ENCODE data around the gene RIPOR3.
"Not testable (repeated sequence)": the region's sequence is repeated elsewhere in the genome, so short reads cannot be mapped to it uniquely, and the experiment has no call there.

Gene RIPOR3

DNA sequence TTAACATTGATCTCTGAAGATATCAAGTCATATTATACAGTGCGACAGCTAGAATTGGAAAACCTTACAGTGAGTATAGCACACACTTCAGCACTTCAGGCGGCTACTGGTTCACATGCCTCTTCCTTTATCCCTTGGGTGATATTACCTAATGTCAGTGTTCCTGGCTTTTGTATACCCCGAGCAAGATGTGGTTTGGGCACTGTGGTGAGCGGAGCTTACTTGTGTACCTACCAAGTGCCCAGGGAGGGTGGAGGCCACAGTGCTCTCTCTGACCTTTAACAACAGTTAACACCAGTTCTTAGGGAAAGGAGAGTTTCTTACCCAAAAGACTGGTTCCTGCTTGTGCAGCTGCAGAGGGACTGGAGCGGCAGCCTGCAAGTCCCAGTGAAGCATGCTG, 116.8 kb downstream of the RIPOR3 start:
- no peak for DNase-seq (ENCODE audit: low read depth)

- no peak for DNase-seq (ENCODE audit: low read depth)
Measured at GRCh38 chr20:50574108-50574507, 117.2 kb downstream of the RIPOR3 start.

DNA sequence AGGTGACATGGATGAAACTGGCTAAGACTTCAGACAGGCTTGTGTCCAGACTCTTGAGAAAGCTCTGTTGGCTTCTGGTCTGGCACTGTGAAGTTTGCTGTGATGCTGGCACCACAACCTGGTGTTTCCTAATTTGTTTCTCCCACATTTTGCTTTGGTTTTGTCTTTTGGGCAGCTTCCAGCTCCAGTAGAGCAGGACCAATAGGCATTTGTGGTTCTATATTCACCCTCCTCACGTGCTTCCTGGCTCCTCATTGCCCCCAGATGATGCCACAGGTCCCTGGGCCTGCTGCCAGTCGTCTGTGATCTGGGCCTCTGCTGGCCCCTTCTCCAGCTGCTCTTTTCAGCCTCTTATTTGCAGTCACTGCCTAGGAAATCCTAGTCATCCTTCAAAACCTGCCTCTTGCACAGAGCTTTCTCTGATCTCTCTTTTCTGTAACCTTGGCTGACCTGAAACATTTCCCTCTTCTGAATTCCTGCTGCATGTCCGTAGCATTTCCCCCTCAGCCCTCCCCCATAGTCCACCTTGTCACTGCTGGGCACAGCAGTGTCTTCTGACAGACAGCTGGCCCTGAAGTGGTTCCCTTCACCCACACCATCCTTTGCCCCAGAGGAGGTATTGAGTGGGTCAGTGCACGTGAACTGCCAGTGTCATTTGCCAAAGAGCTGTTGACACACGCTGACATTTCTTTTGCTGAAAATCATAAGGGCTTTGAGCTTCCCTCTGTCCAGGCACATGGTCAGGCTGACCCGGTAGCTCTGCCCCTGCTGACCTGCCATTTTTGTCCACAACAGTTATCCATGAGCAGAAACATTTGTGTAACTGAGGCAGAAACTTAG, 118.2 kb downstream of the RIPOR3 start:
- no peak for DNase-seq (ENCODE audit: low read depth)

- DNase-seq (ENCODE audit: low read depth) = no peak
Measured at GRCh38 chr20:50571466-50571865, 119.9 kb downstream of the RIPOR3 start.

- DNase-seq (ENCODE audit: low read depth) = no peak
Measured at GRCh38 chr20:50569864-50570836, 121.2 kb downstream of the RIPOR3 start.

DNA sequence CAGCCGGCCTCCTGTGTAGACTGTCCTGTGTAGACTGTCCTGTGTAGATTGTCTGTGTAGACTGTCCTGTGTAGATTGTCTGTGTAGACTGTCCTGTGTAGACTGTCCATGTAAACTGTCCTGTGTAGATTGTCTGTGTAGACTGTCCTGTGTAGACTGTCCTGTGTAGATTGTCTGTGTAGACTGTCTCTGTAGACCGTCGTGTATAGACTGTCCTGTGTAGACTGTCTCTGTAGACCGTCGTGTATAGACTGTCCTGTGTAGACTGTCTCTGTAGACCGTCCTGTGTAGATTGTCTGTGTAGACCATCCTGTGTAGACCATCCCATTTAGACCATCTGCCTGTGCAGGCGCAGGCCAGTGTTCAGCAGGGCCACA, 121.9 kb downstream of the RIPOR3 start:
- not testable (repeated sequence) for DNase-seq (ENCODE audit: low read depth)

GRCh38 chr20:50568549-50568942, 122.8 kb downstream of the RIPOR3 start:
- no peak for DNase-seq (ENCODE audit: low read depth)

- no peak for DNase-seq (ENCODE audit: low read depth)
Measured at GRCh38 chr20:50567860-50568548, 123.3 kb downstream of the RIPOR3 start.

DNA sequence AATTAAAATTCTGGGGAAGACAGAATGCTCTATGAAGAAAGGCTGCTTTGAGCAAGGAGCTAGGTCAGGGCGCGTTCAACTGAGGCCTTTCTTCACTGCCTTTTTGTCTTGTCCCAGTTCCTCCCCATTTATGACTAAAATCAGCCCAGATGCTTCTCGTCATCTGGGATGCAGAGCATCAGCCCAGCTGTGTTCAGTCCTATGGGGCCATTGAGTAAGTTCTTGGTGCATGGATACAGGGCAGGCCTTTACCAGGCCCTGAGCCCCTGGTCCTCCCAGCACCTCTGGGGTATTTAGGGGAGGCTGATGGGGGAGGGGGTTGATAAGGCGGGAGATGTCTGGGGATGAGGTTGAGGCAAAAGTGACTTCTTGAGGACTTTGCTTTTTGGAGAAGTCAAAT, 125.5 kb downstream of the RIPOR3 start:
- no peak for DNase-seq (ENCODE audit: low read depth)

- DNase-seq (ENCODE audit: low read depth) = no peak
Measured at GRCh38 chr20:50565383-50565782, 126.0 kb downstream of the RIPOR3 start.

- DNase-seq (ENCODE audit: low read depth) = no peak
Measured at GRCh38 chr20:50563133-50563944, 128.0 kb downstream of the RIPOR3 start.

GRCh38 chr20:50562262-50562701, 129.1 kb downstream of the RIPOR3 start:
- no peak for DNase-seq (ENCODE audit: low read depth)

GRCh38 chr20:50561379-50562078, 129.8 kb downstream of the RIPOR3 start:
- DNase-seq (ENCODE audit: low read depth) = no peak

GRCh38 chr20:50560867-50561266, 130.5 kb downstream of the RIPOR3 start:
- no peak for DNase-seq (ENCODE audit: low read depth)

GRCh38 chr20:50559856-50560638, 131.3 kb downstream of the RIPOR3 start:
- DNase-seq (ENCODE audit: low read depth) = no peak

- no peak for DNase-seq (ENCODE audit: low read depth)
Measured at GRCh38 chr20:50559149-50559548, 132.2 kb downstream of the RIPOR3 start.

DNA sequence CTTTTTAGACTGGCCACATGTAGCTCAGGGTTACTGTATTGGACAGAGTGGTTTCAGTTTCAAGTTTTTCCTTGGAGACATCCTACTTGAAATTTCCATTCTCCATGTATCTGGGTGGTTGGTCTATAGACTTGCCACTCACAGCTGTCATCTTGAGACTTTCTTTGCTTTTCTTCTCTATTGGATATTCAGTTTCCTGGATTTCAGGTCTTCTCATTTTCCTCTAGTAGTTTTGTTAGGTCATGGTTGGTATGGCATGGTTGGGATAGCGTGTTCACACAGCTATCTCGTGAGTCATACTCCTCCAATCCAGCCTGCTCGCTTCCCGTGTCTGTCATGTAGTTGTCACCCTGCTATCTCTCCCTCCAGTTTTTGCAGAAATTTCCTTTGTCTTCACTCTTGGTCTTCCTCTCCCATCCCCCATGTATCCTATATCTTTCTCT, 132.8 kb downstream of the RIPOR3 start:
- no peak for DNase-seq (ENCODE audit: low read depth)

DNA sequence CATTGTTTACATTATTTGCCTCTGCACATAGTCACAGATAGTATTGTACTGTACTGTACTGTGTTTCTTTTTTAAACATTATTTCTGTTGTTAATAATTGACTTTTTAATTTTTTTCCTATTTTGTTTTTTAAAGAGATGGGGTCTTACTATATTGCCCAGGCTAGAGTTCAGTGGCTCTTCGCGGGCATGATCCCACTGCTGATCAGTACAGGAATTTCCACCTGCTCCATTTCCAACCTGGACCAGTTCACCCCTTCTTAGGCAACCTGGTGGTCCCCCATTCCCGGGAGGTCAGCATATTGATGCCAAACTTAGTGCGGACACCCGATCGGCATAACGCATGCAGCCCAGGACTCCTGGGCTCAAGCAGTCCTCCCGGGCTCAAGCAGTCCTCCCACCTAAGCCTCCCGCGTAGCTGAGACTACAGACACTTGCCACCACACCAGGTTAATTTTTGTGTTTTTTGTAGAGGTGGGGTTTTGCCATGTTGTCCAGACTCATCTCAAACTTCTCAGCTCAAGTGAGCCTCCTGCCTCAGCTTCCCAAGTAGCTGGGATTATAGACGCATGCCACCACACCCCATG, 133.7 kb downstream of the RIPOR3 start:
- DNase-seq (ENCODE audit: low read depth) = no peak

DNA sequence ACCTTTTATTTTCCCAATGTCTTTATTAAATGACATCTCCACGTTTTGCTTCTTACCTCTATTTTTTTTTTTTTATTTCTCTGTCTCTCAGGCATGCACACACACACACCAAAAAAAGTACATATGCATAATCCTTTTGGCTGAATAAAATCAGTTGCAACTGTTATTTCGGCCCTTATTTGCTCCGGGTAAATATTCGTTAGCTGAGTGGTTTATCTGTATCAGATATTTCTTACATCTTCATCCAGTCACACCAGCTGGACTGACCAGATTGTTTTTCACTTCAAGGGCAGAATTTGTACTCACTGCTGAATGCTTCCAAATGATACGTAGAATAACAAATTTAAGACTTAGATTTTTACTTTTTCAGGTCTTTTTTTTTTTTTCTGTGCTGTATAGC, 135.7 kb downstream of the RIPOR3 start:
- no peak for DNase-seq (ENCODE audit: low read depth)
